LNCaP clone FGC (cell line): ENCODE results near the gene MIPOL1.
"Not testable (repeated sequence)": the region's sequence is repeated elsewhere in the genome, so short reads cannot be mapped to it uniquely, and the experiment has no call there.

Source experiments
- DNase-seq: peaks from one replicate; pipeline ENCODE4 v3.0.0-alpha.2; 2011; ENCODE audit warnings: low read depth
- H3K4me3 ChIP-seq: 2 replicates; pipeline ENCODE4 v1.5.1; 2011; ENCODE audit warnings: mild to moderate bottlenecking, low read depth, low read length, control low read depth
- CTCF ChIP-seq: IDR thresholded peaks from 2 replicates; pipeline ENCODE4 v1.5.1; 2012; ENCODE audit warnings: mild to moderate bottlenecking; ENCODE audit not compliant: control insufficient read depth, insufficient read depth; ENCODE audit errors: extremely low read depth

MIPOL1 gene

GRCh38 chr14:37457334-37457733, 259.6 kb downstream of the MIPOL1 start:
- no peak overlapping the region for H3K4me3 ChIP-seq
- no peak for TF ChIP-seq CTCF
- no peak for DNase-seq

DNA sequence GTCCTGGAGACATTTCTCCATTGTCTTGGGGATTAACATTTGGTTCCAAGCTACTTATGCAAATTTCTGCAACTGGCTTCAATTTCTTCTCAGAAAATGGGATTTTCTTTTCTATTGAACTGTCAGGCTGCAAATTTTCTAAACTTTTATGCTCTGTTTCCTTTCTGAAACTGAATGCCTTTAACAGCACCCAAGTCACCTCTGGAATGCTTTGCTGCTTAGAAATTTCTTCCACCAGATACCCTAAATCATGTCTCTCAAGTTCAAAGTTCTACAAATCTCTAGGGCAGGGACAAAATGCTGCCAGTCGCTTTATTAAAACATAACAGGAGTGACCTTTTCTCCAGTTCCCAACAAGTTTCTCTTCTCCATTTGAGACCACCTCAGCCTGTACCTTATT, 264.7 kb downstream of the MIPOL1 start:
- not testable (repeated sequence) for H3K4me3 ChIP-seq, DNase-seq

- no peak for DNase-seq
- TF ChIP-seq CTCF, result no peak
- no peak overlapping the region for H3K4me3 ChIP-seq
These were observed 266.6 kb downstream of the MIPOL1 start for GRCh38 chr14:37464192-37464858.

- no peak for TF ChIP-seq CTCF
- DNase-seq, result peak; percentile 39
- no peak overlapping the region for H3K4me3 ChIP-seq
These were observed 268.4 kb downstream of the MIPOL1 start for GRCh38 chr14:37466003-37466622.

- no peak overlapping the region for H3K4me3 ChIP-seq
- DNase-seq, result no peak
- TF ChIP-seq CTCF, result no peak
These were observed 268.9 kb downstream of the MIPOL1 start for GRCh38 chr14:37466623-37467088.

DNA sequence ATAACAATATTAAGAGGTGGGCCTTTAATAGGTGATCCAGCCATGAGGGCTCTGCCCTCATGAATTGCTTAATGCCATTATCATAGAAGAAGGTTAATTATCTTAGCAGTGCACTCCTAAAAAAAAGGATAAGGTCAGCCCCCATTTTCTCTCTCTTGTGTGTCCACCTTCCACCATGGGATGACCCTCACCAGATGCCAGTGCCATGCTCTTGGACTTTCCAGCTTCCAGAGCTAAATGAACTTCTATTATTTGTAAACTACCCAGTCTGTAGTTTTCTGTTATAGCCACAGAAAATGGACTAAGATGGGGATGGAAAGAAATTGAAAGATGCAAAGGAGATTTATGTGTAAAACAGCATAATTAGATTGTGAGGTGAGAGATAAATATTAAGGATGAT, 271.9 kb downstream of the MIPOL1 start:
- TF ChIP-seq CTCF, result no peak
- DNase-seq, result no peak
- no peak overlapping the region for H3K4me3 ChIP-seq

- DNase-seq, result no peak
- H3K4me3 ChIP-seq, result no peak overlapping the region
- TF ChIP-seq CTCF, result no peak
These were observed 272.5 kb downstream of the MIPOL1 start for GRCh38 chr14:37470251-37470650.
